ENCODE measurements around the gene C5orf47. TPM values are rescaled to one million over a fixed set of nuclear protein-coding genes. Genes with fewer than 3 reads are reported as not detected.

Gene C5orf47
- total RNA-seq, 3 donors from 2014 or later, result not detected

GRCh38 chr5:173981185-173981761 lies 7.7 kb upstream of the C5orf47 start:
- DNase-seq, result no peak
- Histone ChIP-seq H3K4me3 (no peak overlapping the region), H3K4me1 (ENCODE audit: low read depth) (no peaks in the 10 kb centered on the region), H3K9me3 (no peaks in the 10 kb centered on the region), H3K36me3 (ENCODE audit: low read depth) (no peaks in the 10 kb centered on the region)
- no peak for ATAC-seq
- no peak for TF ChIP-seq CTCF (IDR thresholded peaks at IDR 0.05)
- intact Hi-C loops (cut with DNase I, micrococcal nuclease), result no loop called here

DNA sequence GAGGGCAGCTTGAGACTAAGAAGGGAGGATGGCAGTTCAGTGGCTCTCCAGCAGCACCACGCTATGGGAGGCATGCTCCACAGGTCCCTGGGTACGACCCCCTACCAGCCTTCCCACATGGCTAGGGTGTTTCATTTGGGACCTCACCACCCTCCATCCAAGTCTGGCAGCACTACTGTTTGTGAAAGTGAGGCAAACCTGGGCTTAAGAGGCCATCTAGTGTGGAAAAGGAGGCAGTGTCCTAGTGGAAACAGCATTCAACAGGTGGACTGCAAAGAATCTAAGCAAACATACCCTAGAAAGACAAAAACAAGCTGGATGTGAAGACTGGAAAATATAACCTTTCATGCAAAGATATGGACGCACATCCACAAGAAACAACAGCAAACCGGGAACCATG lies 4.8 kb upstream of the C5orf47 start:
- Histone ChIP-seq H3K4me3 (no peak overlapping the region), H3K36me3 (ENCODE audit: low read depth) (no peaks in the 10 kb centered on the region), H3K4me1 (ENCODE audit: low read depth) (no peaks in the 10 kb centered on the region), H3K9me3 (no peaks in the 10 kb centered on the region)
- DNase-seq, result no peak
- intact Hi-C loops (cut with DNase I, micrococcal nuclease), result no loop called here
- no peak for TF ChIP-seq CTCF (IDR thresholded peaks at IDR 0.05)
- no peak for ATAC-seq

- Histone ChIP-seq H3K4me3 (no peak overlapping the region), H3K4me1 (ENCODE audit: low read depth) (no peaks in the 10 kb centered on the region), H3K9me3 (no peaks in the 10 kb centered on the region), H3K36me3 (ENCODE audit: low read depth) (no peaks in the 10 kb centered on the region)
- intact Hi-C loops (cut with DNase I, micrococcal nuclease), result no loop called here
- DNase-seq (no peak), ATAC-seq (no peak)
- TF ChIP-seq CTCF (IDR thresholded peaks at IDR 0.05), result no peak
Measured at GRCh38 chr5:173989432-173990082, 587 bp downstream of the C5orf47 start.

GRCh38 chr5:173997331-173997730 lies 8.4 kb downstream of the C5orf47 start:
- DNase-seq (no peak), ATAC-seq (no peak)
- TF ChIP-seq CTCF (IDR thresholded peaks at IDR 0.05), result no peak
- no peaks in the 10 kb centered on the region for H3K9me3 ChIP-seq
- H3K36me3 ChIP-seq (ENCODE audit: low read depth), result no peaks in the 10 kb centered on the region
- intact Hi-C loops (cut with DNase I, micrococcal nuclease), result no loop called here
- H3K4me1 ChIP-seq (ENCODE audit: low read depth), result no peaks in the 10 kb centered on the region
- no peak overlapping the region for H3K4me3 ChIP-seq

- intact Hi-C loops (cut with DNase I, micrococcal nuclease), result no loop called here
- Histone ChIP-seq H3K4me1 (ENCODE audit: low read depth) (no peaks in the 10 kb centered on the region), H3K36me3 (ENCODE audit: low read depth) (no peaks in the 10 kb centered on the region), H3K9me3 (no peaks in the 10 kb centered on the region), H3K4me3 (no peak overlapping the region)
- no peak for DNase-seq
- no peak for ATAC-seq
- TF ChIP-seq CTCF (IDR thresholded peaks at IDR 0.05), result no peak
Measured at GRCh38 chr5:173998531-173998930, 9.6 kb downstream of the C5orf47 start.
